Mononuclear cell (primary cell): ENCODE measurements around the gene RUBCNL. TPM values are rescaled to one million over a fixed set of nuclear protein-coding genes. Genes with fewer than 3 reads are reported as not detected.

Experiments
- total RNA-seq: library from RNA; depleted of rRNA; stranded (reverse); fragments of >200 nt; gene quantifications from one replicate; pipeline ENCODE4 v1.2.3, GENCODE V29; 2012

RUBCNL gene
- total RNA-seq, 1 donor: 12.6 TPM

Other genes starting within 250 kb of the RUBCNL start
- gene LCP1, start 205.1 kb downstream of the RUBCNL start, total RNA-seq: 899 TPM
- 0.21 TPM for gene LRRC63, start 175.3 kb downstream of the RUBCNL start, total RNA-seq
- gene LRCH1, start 165.9 kb upstream of the RUBCNL start, total RNA-seq: 9.8 TPM